HG03139 (cell line): ENCODE data around the gene ANKRD39.
"Not testable (repeated sequence)": the region's sequence is repeated elsewhere in the genome, so short reads cannot be mapped to it uniquely, and the experiment has no call there.

ENCODE experiments used
- ATAC-seq: cut with Tn5 transposase; IDR thresholded peaks from one replicate; pipeline ENCODE4 v1.9.1; 2021; ENCODE audit not compliant: unreplicated experiment

The ANKRD39 gene

GRCh38 chr2:96857667-96858372, at the start of gene ANKRD39:
TSS of gene ANKRD39 (minus strand) at chr2:96858016. CDS start at chr2:96857987, 29 bp downstream.
- ATAC-seq = peak; percentile 79

DNA sequence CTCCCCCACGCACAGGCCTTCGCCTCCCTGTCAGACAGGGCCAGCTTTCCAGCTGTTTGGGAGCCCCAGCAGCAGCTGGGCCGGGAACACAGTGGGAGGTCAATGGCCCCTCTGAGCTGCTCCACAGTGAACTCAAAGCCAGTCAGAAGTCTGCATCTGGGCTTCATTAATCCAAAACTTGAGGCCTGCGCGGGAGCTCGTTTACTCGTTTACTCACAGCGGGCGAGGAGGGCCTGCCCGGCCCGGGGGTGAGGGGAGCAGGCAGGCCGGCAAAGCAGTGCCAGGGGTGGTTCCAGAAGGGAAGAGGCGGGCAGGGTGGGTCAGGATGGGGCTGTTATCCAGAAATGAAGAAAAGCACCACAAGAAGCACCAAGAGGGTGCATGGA, 48.9 kb upstream of the ANKRD39 start:
- no peak for ATAC-seq

DNA sequence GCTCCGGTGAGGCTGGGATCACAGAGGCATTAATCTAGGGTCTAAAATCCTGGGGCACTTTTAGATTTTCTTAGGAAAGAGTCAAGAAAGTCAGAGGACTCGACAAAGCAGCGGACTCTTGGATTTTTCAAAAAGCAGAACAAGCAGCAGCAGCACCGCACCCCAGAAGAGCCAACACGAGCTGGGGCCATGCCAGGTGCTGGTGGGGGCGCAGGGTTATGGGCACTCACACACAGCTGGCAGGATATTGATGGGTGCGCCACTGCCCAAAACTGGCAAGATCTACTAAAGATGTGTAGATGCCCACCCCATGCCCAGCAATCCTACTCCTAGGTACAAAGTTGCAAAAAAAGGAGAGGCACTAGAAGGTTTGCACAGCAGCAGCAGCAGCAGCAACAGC, 46.0 kb upstream of the ANKRD39 start:
- no peak for ATAC-seq

- ATAC-seq = no peak
These were observed 45.5 kb upstream of the ANKRD39 start for GRCh38 chr2:96903318-96903717.

- ATAC-seq = no peak
These were observed 42.4 kb upstream of the ANKRD39 start for GRCh38 chr2:96900237-96900636.

DNA sequence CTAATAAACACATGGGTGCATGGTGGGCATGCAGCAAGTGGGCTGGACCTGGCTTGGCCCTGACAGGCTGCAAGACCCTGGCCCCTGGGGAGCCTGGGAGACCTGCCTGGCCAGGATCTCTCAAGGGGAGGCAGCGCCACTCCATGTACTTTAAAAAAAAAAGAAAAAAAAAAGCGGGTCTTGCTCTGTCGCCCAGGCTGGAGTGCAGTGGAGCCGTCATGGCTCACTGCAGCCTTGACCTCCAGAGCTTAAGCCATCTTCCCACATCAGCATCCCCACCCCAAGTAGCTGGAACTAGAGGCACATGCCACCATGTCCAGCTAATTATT, 41.6 kb upstream of the ANKRD39 start:
- no peak for ATAC-seq

- ATAC-seq = no peak
These were observed 41.0 kb upstream of the ANKRD39 start for GRCh38 chr2:96898641-96899412.

DNA sequence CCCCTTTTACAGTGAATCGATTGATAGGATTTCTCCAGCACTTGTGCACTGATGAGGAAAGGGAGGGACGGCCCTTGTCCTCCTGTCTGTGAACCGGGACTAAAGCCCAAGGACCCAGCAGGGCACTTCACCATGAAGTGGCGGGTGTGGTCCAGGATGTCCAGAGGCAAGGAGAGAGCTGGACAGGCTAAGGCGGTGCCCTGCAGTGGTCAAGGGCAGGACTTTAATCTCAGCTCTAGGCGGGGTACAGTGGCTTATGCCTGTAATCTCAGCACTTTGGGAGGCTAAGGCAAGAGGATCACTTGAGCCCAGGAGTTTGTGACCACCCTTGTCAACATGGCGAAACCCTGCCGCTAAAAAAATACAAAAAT, 40.3 kb upstream of the ANKRD39 start:
- ATAC-seq = no peak

- ATAC-seq = no peak
These were observed 39.8 kb upstream of the ANKRD39 start for GRCh38 chr2:96897491-96898134.

- ATAC-seq = no peak
These were observed 38.2 kb upstream of the ANKRD39 start for GRCh38 chr2:96895746-96896651.

GRCh38 chr2:96895032-96895745, 37.4 kb upstream of the ANKRD39 start:
- ATAC-seq = no peak

- no peak for ATAC-seq
These were observed 36.3 kb upstream of the ANKRD39 start for GRCh38 chr2:96894151-96894531.

GRCh38 chr2:96893289-96894150, 35.7 kb upstream of the ANKRD39 start:
- no peak for ATAC-seq

GRCh38 chr2:96891591-96892333, 33.9 kb upstream of the ANKRD39 start:
- ATAC-seq = no peak

DNA sequence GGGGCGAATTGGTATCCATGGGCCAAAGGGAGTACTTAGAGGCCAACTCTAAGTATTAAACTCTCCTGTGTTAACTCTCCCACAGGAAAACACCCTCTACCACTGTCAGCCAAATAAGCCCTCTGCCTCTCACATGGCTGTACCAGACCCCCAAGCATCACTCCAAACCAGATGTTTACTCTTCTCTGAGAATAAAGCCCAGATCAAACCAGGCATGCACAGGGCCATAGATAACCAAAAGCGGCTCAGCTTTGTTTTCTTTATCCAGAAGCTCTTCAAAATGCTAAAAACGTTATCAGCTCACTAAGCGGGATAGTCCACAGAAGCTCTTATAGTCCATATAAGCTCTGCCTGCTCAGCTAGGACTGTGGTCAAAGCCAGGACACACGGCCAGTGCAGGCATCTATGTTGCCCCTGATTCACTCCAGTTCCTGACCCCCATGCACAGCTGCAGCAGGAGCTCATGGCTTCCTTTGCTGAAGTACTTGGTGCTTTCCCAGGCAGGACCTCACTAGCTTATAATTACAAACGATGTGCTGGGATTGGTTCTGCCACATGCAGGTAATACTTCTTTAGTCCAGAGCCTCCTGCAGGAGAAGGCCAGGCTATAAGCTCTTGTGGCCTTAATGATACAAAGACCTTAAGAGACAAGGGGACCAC, 33.0 kb upstream of the ANKRD39 start:
- no peak for ATAC-seq

- no peak for ATAC-seq
These were observed 32.4 kb upstream of the ANKRD39 start for GRCh38 chr2:96890252-96890651.

DNA sequence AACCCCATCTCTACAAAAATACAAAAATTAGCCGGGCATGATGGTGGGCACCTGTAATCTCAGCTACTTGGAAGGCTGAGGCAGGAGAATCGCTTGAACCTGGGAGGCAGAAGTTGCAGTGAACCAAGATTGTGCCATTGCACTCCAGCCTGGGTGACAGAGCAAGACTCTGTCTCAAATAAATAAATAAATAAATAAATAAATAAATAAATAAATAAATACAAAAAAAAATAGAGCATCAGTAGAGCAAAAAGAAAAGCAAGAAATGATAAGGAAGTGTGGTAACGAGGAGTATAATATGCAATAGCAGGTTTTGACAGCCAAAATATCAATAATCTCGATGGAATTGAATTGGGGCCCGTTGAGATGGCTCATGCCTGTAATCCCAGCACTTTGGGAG, 31.7 kb upstream of the ANKRD39 start:
- not testable (repeated sequence) for ATAC-seq
